ENCODE measurements around the gene WDPCP.
"Not testable (repeated sequence)": the region's sequence is repeated elsewhere in the genome, so short reads cannot be mapped to it uniquely, and the experiment has no call there.

Gene WDPCP, protein sequence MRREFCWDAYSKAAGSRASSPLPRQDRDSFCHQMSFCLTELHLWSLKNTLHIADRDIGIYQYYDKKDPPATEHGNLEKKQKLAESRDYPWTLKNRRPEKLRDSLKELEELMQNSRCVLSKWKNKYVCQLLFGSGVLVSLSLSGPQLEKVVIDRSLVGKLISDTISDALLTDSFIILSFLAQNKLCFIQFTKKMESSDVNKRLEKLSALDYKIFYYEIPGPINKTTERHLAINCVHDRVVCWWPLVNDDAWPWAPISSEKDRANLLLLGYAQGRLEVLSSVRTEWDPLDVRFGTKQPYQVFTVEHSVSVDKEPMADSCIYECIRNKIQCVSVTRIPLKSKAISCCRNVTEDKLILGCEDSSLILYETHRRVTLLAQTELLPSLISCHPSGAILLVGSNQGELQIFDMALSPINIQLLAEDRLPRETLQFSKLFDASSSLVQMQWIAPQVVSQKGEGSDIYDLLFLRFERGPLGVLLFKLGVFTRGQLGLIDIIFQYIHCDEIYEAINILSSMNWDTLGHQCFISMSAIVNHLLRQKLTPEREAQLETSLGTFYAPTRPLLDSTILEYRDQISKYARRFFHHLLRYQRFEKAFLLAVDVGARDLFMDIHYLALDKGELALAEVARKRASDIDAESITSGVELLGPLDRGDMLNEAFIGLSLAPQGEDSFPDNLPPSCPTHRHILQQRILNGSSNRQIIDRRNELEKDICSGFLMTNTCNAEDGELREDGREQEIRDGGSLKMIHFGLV
- total RNA-seq, result 9.6 to 10.6 reads per million in 2 experiments

DNA sequence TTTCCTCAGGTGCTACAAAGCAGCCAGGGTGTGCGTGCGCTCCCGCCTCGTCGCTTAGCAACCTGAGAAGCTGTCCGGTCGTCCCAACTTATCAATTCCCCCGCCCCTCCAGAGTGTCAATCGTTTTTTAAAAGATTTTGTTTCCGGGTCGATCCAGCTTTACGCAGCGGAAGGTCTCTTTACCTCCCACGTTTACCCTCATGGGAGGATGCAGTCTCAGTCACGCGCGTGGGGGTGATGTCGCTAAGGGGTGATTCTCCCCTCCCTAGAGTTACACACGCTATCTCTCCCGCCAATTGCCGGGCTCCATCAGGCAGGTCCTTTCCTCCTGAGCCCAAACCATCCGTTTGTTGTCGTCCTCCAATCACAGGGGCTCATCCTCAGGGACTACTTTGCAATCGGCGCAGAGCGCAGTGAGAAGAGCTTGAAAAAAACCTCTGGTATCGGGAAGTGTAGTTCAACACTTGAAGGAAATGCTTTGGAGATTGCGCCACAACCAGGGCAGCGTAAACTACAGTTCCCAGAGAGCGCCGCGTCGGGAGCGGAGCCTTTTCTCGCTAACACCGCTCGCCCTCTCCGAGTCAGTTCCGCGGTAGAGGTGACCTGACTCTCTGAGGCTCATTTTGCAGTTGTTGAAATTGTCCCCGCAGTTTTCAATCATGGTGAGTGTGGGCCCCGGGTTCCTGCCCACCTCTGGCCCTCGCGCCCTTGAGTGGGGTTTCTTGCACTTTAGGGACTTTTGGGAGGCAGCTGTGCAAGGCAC, at the start of gene WDPCP, which contains the start of gene MDH1:
Gene WDPCP (minus strand): TSS at position 93 of the 763 bp plus-strand sequence. CDS start 206 bp downstream, outside the sequence.
Gene MDH1 (plus strand): TSS at position 579 of the 763 bp plus-strand sequence. CDS start 81 bp downstream, at position 660.
- DNase-seq (ENCODE audit: low read depth), result peak; percentile 94

DNA sequence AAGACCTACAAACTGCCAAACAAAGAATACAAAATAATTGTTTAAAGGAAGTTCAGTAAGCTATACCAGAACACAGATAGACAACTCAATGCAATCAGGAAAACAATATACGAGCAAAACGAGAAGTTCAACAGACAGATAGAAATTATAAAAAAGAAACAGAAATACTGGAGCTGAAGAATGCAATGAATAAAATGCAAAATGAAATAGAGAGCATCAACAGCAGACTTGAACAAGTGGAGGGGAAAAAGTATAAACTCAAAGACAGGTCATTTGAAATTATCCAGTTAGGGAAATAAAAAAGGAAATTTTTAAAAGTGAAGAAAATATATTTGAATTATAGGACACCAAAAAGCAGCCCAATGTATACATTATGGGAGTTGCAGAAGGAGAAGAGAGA, 44.1 kb upstream of the WDPCP start:
- no peak for DNase-seq (ENCODE audit: low read depth)

DNA sequence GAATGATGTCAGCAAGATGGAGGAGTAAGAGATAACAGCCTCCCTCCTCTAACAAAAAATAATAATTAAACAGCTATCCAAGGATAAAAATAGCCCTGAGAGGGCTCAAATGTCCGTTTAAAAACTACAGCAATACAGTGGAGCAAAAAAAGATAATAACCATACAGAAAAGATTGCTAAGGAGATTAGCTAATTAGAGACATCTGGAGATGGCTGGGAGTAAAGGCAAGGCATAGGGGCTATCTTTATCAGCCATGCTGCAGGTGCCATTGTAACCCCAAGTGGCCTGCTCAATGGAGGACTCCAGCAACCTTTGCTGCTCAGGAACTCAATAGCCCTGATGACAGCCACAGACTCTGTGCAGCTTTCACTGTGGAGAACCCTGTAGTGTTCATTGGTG, 43.2 kb upstream of the WDPCP start:
- DNase-seq (ENCODE audit: low read depth), result no peak

DNA sequence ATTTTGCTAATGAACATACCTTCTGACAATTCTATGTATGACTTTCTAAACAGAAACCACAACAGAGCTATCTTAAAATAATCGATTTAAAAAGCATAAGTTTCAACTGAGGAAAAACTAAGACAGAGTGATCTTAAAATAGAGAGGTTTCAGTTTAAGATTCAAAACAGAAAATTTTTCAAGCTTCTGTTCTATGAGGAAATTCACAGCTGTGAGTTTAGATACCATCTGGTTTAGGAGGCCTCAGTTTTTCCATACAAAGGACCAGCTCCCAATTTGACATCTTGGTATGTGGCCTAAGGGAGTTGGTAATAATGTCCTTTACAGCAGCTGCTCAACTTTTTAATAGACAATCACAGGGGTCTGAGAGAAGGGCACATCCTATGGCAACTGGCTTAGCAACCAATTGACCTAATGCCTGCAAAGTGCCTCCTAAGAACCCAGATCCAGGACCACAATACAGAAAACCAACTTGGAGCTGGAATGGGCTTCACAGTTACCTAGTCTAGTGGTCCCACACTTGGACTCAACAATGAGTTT, 40.2 kb upstream of the WDPCP start:
- DNase-seq (ENCODE audit: low read depth), result no peak

DNA sequence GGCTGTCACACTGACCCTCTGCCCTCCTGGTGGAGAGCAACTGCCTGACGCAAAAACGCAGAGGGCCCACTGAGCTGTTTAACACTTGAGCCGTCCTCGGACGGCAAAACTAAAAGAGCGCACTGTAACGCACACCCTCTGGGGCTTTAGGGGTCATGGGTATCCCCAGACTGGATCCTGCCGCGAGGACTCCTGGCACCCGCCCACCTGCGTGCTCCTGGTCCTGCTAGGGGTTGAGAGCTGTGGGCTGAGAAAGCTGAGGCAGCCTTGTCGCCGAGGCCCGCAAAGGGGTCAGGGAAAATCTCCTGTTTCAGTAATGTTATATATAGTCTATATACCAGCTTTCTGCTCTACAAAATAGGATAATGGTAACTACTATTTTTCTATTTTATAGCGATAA, 39.6 kb upstream of the WDPCP start:
- DNase-seq (ENCODE audit: low read depth), result no peak

DNA sequence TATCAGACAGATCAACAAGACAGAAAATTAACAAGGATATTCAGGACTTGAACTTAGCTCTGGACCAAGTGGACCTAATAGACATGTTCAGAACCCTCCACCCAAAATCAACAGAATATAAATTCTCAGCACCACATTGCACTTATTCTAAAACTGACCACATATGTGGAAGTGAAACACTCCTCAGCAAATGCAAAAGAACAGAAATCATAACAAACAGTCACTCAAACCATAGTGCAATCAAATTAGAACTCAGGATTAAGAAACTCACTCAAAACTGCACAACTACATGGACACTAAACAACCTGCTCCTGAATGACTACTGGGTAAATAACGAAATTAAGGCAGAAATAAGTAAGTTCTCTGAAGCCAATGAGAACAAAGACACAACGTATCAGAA, 35.5 kb upstream of the WDPCP start:
- DNase-seq (ENCODE audit: low read depth), result not testable (repeated sequence)

DNA sequence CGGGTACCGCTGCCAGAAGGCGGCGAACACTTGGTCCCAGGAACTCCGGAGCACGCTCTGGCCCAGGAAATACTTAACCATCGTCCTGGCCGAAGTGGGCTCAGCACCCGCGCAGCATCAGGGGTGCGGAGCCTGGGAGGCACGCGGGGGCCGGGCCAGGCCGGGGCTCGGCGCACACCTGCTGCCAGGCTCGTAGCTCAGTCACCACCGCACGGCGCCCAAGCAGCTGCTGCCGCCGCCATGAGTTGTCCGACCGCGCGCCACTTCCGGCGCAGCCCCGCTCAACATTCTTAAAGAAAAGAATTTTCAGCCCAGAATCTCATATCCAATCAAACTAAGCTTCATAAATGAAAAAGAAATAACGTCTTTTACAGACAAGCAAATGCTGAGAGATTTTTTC, 34.5 kb upstream of the WDPCP start:
- no peak for DNase-seq (ENCODE audit: low read depth)

DNA sequence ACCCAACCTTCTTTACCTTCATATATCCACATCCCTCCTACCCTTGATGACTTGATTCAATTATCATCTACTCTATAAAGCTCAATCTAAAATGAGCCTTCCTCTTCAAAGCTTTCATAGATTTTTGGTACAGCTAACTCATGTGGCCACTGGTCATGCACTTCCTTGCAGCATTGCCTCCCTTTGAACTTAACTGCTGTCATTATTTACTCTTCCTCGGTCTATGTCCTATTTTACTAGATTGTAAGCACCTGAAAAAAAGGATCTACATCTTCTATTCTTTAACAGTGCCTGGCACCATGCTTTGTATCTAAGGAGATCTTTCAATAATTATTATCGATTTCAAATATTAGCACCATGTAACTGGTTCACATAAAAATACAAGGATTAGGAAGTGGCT, 31.1 kb upstream of the WDPCP start:
- DNase-seq (ENCODE audit: low read depth), result no peak

DNA sequence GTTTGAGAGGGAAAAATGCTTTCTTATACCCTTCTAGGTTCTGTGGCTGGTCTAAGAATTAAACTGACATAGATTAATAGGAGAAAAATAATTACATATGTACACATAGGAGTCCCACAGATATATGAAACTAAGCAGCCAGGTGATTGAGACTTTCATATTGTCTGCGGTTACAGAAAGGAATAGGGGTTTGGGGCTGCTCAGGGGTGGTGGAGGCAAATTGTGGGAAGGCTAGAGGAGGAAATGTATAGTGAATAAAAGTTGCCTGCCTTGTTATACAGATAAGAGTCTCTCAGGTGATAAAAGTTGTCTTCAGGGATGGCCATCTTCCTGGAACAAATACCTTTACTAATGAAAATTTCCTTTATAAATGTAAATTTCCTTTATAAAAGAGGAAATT, 29.1 kb upstream of the WDPCP start:
- DNase-seq (ENCODE audit: low read depth), result no peak

DNA sequence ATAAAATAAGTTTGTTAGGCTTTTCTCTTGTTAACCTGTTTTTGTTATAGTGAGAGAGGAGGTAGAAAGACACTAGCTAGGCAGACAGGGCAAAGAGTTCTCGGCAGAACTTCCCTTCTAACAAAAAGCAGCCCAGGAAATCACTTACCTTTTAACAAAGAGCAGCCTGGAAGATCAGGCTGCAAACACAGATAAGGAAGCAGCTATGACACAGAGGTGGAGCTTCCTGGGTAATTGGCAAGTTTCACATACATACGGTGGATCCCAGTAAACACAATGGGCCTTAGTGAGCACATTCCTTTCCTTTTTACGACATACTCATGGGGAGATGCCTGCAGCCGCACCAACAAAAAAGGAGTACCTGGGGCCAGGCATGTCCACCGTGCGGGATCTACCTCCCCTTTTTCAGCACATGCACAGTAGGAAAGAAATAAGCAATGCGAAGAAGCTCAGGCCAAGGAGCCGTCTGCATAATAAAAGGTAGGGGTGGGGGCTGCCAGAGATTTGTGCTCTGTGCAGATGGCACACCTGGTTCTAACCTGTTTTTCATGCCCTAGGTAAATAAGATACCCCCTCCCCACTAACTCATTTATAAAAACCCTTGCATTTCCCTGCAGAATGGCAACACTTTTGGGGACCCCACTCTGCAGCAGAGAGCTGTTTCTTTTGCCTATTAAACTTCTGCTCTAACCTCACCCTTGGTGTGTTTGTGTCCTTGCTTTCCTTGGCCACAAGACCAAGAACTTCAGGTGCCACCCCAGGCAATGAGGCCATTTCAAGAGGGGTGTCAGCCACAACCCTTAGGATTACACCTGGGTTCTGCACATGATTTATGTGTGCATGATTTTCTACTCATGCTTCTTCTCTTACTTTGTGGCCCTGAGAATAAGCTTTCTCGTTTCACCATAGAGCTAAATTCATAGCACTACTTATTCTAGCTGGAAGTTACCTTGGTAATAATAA, 27.0 kb upstream of the WDPCP start:
- DNase-seq (ENCODE audit: low read depth), result no peak

DNA sequence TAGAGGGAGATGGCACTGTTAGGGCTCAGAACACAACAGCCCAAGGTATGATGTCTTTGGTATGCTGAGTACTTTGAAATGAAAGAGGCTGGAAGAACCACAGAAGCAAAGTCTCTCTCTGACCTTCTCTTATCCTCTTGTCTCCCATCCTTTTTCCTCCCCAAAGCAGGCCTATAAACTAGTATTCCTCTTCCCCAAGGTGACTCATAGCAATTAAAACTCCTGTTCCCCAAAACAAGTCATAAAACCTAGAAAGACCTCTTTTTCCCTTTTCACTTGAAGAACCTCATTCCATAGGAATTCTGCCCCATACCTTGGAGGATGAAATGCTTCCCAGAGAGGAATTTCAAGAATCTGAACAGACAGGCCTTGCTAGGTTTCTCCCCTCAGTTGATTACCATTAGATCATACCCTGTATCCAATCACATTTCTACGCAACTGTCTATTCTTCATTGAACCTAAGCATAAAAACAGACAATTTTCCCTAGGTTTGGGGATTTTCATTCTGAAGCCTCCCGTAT, 26.2 kb upstream of the WDPCP start:
- no peak for DNase-seq (ENCODE audit: low read depth)

DNA sequence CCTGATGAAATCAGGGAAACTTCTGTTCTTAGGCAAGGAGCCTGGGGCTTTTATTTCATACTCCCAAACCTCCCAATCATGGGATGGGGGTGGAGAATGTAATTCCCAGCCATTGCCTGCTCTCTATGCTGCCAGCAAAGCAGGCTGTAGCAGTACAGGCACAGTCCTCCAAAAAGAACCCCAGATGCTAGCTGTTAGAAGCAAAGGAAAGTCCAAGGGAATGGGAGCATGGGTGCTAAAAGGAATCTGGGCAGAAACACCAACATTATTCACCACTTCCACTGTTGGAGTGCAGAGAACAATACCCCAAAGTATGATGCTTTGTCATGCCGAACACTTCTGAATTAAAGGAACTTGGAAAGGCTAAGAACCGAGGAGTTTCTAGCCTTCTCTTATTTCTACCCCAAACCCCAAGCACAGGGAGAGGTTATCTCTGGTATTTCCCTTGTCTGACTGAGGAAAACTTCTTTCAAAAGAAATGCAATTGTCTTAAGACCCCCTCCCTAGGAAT, 25.2 kb upstream of the WDPCP start:
- DNase-seq (ENCODE audit: low read depth), result no peak

DNA sequence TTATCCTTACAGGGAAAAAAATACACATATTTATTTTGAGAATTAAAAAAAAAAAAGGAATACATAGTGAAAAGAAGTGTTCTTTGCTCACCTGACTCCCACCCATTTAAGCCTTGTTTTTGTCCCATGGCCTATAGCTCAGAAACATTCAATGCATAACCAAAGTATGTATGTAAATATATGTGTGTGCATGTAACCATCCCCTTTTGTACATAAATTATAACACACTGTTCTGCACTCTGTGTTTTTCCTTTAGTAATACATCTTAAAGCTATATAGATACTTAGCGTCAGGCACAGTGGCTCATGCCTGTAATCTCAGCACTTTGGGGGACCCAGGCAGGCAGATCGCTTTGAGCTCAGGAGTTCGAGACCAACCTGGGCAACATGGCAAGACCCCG, 22.2 kb upstream of the WDPCP start:
- no peak for DNase-seq (ENCODE audit: low read depth)

DNA sequence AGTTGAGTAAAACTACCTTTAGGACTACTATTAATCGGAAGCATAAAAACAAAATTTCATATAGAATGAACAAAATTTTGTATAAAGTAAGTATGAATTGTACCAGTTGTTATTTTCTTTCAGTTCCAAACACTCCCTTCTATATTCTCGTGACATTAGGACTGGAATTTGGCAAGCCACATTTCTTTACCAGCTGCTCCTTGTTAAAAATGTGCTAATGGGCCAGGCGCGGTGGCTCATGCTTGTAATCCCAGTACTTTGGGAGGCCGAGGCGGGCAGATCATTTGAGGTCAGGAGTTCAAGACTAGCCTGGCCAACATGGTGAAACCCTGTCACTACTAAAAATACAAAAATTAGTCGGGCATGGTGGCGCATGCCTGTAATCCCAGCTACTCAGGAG, 20.6 kb upstream of the WDPCP start:
- not testable (repeated sequence) for DNase-seq (ENCODE audit: low read depth)

DNA sequence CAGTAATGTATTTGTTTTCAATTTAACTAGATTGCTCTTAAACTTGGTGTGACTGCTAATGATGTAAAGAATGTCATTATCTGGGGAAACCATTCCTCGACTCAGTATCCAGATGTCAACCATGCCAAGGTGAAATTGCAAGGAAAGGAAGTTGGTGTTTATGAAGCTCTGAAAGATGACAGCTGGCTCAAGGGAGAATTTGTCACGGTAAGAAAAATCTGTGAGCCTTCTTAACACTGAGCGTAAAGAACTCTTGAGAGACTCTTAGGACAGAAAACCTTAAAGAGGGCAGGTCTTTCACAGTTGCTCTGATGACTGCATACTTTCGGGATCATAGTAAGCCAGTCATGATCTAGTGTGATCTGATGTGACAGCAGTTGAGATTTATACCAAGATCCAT, 16.4 kb upstream of the WDPCP start:
- no peak for DNase-seq (ENCODE audit: low read depth)

DNA sequence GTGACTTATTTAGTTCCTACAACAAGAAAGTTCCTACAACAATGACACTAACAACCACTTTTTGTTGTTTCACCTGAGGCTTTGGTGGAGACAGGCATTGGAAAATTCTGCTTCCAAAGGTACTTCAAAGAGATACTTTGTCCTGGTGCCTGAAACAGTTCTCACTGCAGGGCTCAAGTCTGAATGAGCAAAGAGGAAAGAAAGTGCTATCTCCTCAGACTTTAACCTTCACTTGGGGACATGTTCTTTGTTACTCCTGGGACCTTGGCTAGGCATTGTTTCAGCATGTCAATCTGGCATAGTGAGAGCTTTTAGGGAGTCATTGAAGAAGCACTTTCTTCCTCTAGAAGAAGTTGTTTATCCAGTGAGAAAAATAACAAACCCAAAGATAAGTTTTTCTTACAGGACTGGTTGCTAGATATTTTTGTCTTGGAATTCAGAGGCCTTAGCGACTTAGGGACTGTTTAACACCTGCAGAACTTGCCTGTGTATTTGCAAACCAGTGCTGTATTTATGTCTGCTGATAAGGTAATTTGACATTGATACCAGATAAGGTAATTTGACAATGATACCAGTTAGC, 12.7 kb upstream of the WDPCP start:
- no peak for DNase-seq (ENCODE audit: low read depth)

DNA sequence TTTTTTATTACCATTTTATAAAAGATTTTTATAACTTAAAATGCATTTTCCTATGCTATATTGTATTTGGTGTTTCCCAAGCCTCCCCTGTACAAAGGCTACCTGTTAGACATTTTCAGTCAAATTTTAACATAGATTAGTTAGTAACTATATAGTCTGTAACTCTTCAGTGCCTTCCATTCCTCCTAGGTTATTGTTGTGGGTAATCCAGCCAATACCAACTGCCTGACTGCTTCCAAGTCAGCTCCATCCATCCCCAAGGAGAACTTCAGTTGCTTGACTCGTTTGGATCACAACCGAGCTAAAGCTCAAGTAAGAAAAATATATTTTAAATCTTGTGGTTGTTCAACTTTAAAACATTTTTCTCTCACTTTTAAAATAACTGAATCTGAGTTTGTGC, 10.7 kb upstream of the WDPCP start:
- no peak for DNase-seq (ENCODE audit: low read depth)

DNA sequence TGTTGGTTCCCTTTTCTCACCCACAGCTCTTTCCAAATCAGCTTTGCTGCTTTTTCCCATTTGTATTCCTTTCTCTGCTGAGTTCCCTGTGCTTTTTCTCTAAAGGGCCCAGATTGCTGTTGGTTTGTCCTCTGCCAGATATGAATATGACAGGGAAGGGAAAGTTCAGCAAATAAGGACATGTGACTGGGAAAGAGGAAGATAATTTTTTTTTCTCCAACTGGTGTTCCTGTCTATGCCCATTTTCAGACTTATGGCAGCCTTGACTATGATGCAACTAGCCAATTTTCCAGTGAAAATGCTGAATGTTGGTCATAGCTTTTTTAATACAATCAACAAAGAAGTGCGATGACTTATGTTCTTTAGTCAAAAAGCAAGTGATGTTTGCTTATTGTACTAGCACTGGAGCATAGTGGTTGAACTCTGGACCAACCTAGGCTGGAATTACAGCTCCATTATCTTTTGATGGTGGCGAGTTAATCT, 8.2 kb upstream of the WDPCP start:
- DNase-seq (ENCODE audit: low read depth), result no peak

DNA sequence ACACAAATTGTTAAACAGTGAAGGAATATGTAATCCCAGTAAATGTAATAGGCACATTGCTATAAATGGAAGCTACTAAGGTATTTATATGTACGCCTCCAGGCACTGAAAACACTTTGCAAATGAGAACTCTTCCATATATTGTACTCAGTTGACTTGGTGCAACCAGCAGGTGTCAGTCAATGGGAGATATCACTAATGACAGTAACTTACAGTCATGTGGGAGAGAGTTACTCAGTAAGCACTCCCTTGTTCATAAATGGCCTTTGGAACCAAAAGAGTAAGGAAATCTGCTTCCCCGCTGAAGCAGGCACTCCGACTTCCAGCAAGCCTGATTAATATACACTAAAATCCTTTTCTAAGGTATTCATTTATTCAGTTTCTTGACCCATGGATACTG, 6.4 kb upstream of the WDPCP start:
- DNase-seq (ENCODE audit: low read depth), result no peak
